Measurements from ENCODE around the gene RGS13. TPM values are rescaled to one million over a fixed set of nuclear protein-coding genes. Genes with fewer than 3 reads are reported as not detected.

The RGS13 gene
- polyA plus RNA-seq, 1 donor from 2014 or later, result 0.33 TPM

GRCh38 chr1:192689459-192689858, 53.5 kb downstream of the RGS13 start:
- Mint-ChIP-seq H3K4me1 (no peaks in the 10 kb centered on the region), H3K9me3 (peaks cover 0 to 6% (median 4%) of the 10 kb centered on the region in 3 donors), H3K36me3 (peaks cover 1% of the 10 kb centered on the region), H3K27me3 (no peaks in the 10 kb centered on the region), H3K27ac (no peak overlapping the region), H3K4me3 (no peak overlapping the region)

GRCh38 chr1:192691041-192691440, 55.1 kb downstream of the RGS13 start:
- Mint-ChIP-seq H3K4me3 (no peak overlapping the region), H3K9me3 (peaks cover 0 to 2% (median 2%) of the 10 kb centered on the region in 3 donors), H3K27ac (no peak overlapping the region), H3K27me3 (no peaks in the 10 kb centered on the region), H3K4me1 (no peaks in the 10 kb centered on the region), H3K36me3 (peaks cover 1% of the 10 kb centered on the region)

GRCh38 chr1:192696082-192696481, 60.1 kb downstream of the RGS13 start:
- H3K27ac Mint-ChIP-seq, result no peak overlapping the region
- peaks cover 0 to 2% (median 0%) of the 10 kb centered on the region in 3 donors for H3K9me3 Mint-ChIP-seq
- H3K27me3 Mint-ChIP-seq, result no peaks in the 10 kb centered on the region
- H3K4me3 Mint-ChIP-seq, result no peak overlapping the region
- no peaks in the 10 kb centered on the region for H3K4me1 Mint-ChIP-seq
- H3K36me3 Mint-ChIP-seq, result peaks cover 1% of the 10 kb centered on the region

GRCh38 chr1:192697771-192698170, 61.8 kb downstream of the RGS13 start:
- Mint-ChIP-seq H3K9me3 (no peaks in the 10 kb centered on the region), H3K27ac (peak overlapping the region in 1 of 3 donors; percentile 47), H3K4me1 (no peaks in the 10 kb centered on the region), H3K36me3 (no peaks in the 10 kb centered on the region), H3K4me3 (no peak overlapping the region), H3K27me3 (no peaks in the 10 kb centered on the region)

- Mint-ChIP-seq H3K4me1 (peaks cover 0 to 5% (median 0%) of the 10 kb centered on the region in 3 donors), H3K4me3 (no peak overlapping the region), H3K9me3 (no peaks in the 10 kb centered on the region), H3K27me3 (no peaks in the 10 kb centered on the region), H3K36me3 (no peaks in the 10 kb centered on the region), H3K27ac (no peak overlapping the region)
These were observed 62.8 kb downstream of the RGS13 start for GRCh38 chr1:192698731-192699130.

- Mint-ChIP-seq H3K9me3 (no peaks in the 10 kb centered on the region), H3K27me3 (no peaks in the 10 kb centered on the region), H3K27ac (no peak overlapping the region), H3K36me3 (no peaks in the 10 kb centered on the region), H3K4me1 (peaks cover 0 to 5% (median 0%) of the 10 kb centered on the region in 3 donors), H3K4me3 (no peak overlapping the region)
These were observed 64.9 kb downstream of the RGS13 start for GRCh38 chr1:192700834-192701271.

- Mint-ChIP-seq H3K27me3 (no peaks in the 10 kb centered on the region), H3K4me1 (peaks cover 0 to 5% (median 0%) of the 10 kb centered on the region in 3 donors), H3K9me3 (no peaks in the 10 kb centered on the region), H3K4me3 (no peak overlapping the region), H3K36me3 (no peaks in the 10 kb centered on the region), H3K27ac (no peak overlapping the region)
These were observed 66.4 kb downstream of the RGS13 start for GRCh38 chr1:192702212-192702902.

GRCh38 chr1:192703283-192704206, 67.6 kb downstream of the RGS13 start:
- H3K4me3 Mint-ChIP-seq, result peak overlapping the region in 1 of 4 donors; percentile 10
- H3K27ac Mint-ChIP-seq, result no peak overlapping the region
- peaks cover 0 to 5% (median 0%) of the 10 kb centered on the region in 3 donors for H3K4me1 Mint-ChIP-seq

GRCh38 chr1:192705510-192705909, 69.6 kb downstream of the RGS13 start:
- Mint-ChIP-seq H3K4me3 (no peak overlapping the region), H3K9me3 (no peaks in the 10 kb centered on the region), H3K27me3 (peaks cover 1% of the 10 kb centered on the region), H3K36me3 (no peaks in the 10 kb centered on the region), H3K27ac (no peak overlapping the region), H3K4me1 (peaks cover 0 to 5% (median 0%) of the 10 kb centered on the region in 3 donors)

More at GRCh38 chr1:192703283-192704206, 67.6 kb downstream of the RGS13 start:
- Mint-ChIP-seq H3K9me3 (no peaks in the 10 kb centered on the region), H3K27me3 (peaks cover 1% of the 10 kb centered on the region), H3K36me3 (no peaks in the 10 kb centered on the region)

- no peak overlapping the region for H3K4me3 Mint-ChIP-seq
- H3K27me3 Mint-ChIP-seq, result peaks cover 1% of the 10 kb centered on the region
- no peak overlapping the region for H3K27ac Mint-ChIP-seq
- H3K4me1 Mint-ChIP-seq, result peaks cover 0 to 5% (median 0%) of the 10 kb centered on the region in 3 donors
- no peaks in the 10 kb centered on the region for H3K9me3 Mint-ChIP-seq
- H3K36me3 Mint-ChIP-seq, result no peaks in the 10 kb centered on the region
These were observed 71.0 kb downstream of the RGS13 start for GRCh38 chr1:192706936-192707335.

- Mint-ChIP-seq H3K36me3 (no peaks in the 10 kb centered on the region), H3K4me3 (no peak overlapping the region), H3K4me1 (peaks cover 0 to 5% (median 0%) of the 10 kb centered on the region in 3 donors), H3K27me3 (peaks cover 1% of the 10 kb centered on the region), H3K27ac (no peak overlapping the region), H3K9me3 (no peaks in the 10 kb centered on the region)
These were observed 72.1 kb downstream of the RGS13 start for GRCh38 chr1:192707978-192708547.

GRCh38 chr1:192709544-192709943, 73.6 kb downstream of the RGS13 start:
- H3K4me3 Mint-ChIP-seq, result no peak overlapping the region
- H3K27ac Mint-ChIP-seq, result no peak overlapping the region
- H3K9me3 Mint-ChIP-seq, result no peaks in the 10 kb centered on the region
- H3K27me3 Mint-ChIP-seq, result peaks cover 1% of the 10 kb centered on the region
- no peaks in the 10 kb centered on the region for H3K36me3 Mint-ChIP-seq
- H3K4me1 Mint-ChIP-seq, result no peaks in the 10 kb centered on the region

All from IgD-negative memory B cell (primary cell).